Non-pigmented ciliary epithelial cell (primary cell): ENCODE results near the gene BMP10.

Source experiments
- DNase-seq: peaks from one replicate; pipeline ENCODE4 v3.0.0-alpha.2; 2010; ENCODE audit warnings: low read depth

BMP10 gene

DNA sequence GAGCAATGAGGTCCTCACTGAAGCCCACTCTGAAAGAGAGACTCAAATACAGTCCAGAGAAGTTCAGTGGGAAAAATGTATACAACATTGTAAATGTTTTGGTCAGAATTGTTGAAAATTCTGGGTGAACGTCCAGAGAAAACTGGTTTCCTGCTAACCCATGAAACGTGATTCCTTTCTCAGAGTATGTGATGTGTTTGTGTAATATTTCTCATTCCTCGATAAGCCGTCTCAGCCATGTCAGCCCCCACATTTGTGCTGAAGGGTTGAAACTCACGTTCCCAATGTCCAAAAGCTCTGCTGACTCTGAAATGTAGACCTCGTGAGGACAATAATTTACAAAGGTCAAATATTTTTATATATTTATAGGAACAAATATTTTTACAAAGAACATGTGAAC, 51.6 kb downstream of the BMP10 start:
- DNase-seq: no peak

DNA sequence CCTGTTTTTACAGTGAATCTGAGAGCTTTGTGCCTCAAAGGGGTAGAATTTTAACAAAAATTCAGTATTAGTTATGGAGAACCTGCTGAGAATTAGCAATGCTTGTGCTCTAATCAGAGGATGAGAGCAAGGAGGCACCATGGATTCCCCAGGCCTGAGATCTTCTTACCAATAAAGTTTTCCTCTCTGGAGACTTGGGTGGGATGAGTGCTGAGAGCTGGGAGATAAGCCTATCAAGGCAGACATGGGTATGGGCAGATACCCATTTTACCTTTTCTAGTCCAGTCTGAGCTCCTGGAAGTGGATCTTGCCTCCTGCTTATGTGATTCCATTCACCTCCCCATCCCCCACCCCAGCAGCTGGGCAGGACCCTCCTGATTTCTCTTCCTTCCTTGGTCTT, 53.9 kb downstream of the BMP10 start:
- no peak for DNase-seq
